Tibial nerve (tissue), 4 donors: ENCODE measurements around the gene BGLAP. TPM values are rescaled to one million over a fixed set of nuclear protein-coding genes. Genes with fewer than 3 reads are reported as not detected.

Source experiments
- DNase-seq, 2 donors: peaks; one replicate each; pipeline ENCODE4 v3.0.0-alpha.2; 2019; ENCODE audit warnings: low spot score in 2 of 2
- H3K27ac ChIP-seq, 4 donors: fragments of 200-600 bp; sonication (generic) in 3 of 4; one replicate each; pipeline ENCODE4 v1.5.1; 2017 to 2019; ENCODE audit warnings: mild to moderate bottlenecking in 1 of 4
- H3K27me3 ChIP-seq, 2 donors: fragments of 200-600 bp; sonication (generic) in 1 of 2; one replicate each; pipeline versions ENCODE4 v1.5.1 to v1.6.0; 2017 to 2019
- H3K36me3 ChIP-seq, 3 donors: fragments of 200-600 bp; sonication (generic); one replicate each; pipeline ENCODE4 v1.5.1; 2018 to 2019
- H3K4me1 ChIP-seq, 4 donors: fragments of 200-600 bp; sonication (generic) in 3 of 4; one replicate each; pipeline ENCODE4 v1.5.1; 2017 to 2019
- H3K4me3 ChIP-seq, 4 donors: fragments of 200-600 bp; sonication (generic) in 3 of 4; one replicate each; pipeline ENCODE4 v1.5.1; 2017 to 2019; ENCODE audit warnings: mild to moderate bottlenecking in 1 of 4, moderate library complexity in 1 of 4
- H3K9me3 ChIP-seq, 4 donors: fragments of 200-600 bp; sonication (generic) in 3 of 4; one replicate each; pipeline ENCODE4 v1.5.1; 2017 to 2019
- EP300 ChIP-seq, 2 donors: sonication (generic); formaldehyde crosslinking; IDR thresholded peaks; one replicate each; pipeline ENCODE4 v1.6.1; 2017; ENCODE audit warnings: antibody characterized with exemption in 2 of 2, mild to moderate bottlenecking in 1 of 2
- POLR2A ChIP-seq, 2 donors: fragments of 450-650 bp; IDR thresholded peaks; one replicate each; pipeline ENCODE4 v1.6.1; 2017; ENCODE audit warnings: antibody characterized with exemption in 2 of 2, mild to moderate bottlenecking in 2 of 2, moderate library complexity in 2 of 2
- WGBS, 2 donors: methylation state at CpG; one replicate each; pipeline ENCODE4 v1.1.5; 2018; 5-methylcytosine and 5-hydroxymethylcytosine counted together
- total RNA-seq, 4 donors: library from RNA; depleted of rRNA; stranded (reverse); fragments of >200 nt; gene quantifications; one replicate each; pipeline ENCODE4 v1.1.0, GENCODE V29; 2016
- TF ChIP-seq, protein P1 (sequence below), 5 experiments: fragments of 200-600 bp in 3 of 5; fragments of 450-650 bp in 2 of 5; sonication (generic) in 3 of 5; IDR thresholded peaks; one replicate each; pipeline ENCODE4 v1.5.1; 2016 to 2019; ENCODE audit warnings: antibody characterized with exemption in 5 of 5, mild to moderate bottlenecking in 3 of 5, moderate library complexity in 2 of 5

The BGLAP gene
- total RNA-seq, 4 donors from 2014 or later: 2.1 to 5.2 (median 2.7) TPM; not detected in 1

DNA sequence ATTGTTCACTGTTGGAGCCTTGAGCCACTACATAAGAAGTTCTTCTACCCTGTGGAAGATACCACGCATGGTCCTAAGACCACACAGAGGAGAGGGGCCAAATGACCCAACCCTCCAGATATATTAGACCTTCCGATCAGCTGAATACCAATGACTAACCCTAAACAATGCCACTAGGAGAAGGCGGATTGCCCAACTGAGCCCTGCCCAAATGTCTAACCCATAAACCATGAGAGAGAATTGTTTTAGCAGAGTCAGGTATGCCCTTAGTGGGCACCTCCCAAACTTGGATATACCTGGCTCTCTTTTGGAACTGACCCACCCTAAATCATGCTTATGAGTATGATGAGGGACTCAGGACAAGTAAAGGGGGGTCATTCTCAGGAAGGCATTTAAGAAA is 28.3 kb downstream of the BGLAP start:
- H3K9me3 ChIP-seq: no peaks in the 10 kb centered on the region
- DNase-seq: no peak
- H3K27ac ChIP-seq: no peak overlapping the region
- TF ChIP-seq POLR2A (IDR thresholded peaks at IDR 0.05) (no peak), EP300 (IDR thresholded peaks at IDR 0.05) (no peak)
- TF ChIP-seq, protein P1, sequence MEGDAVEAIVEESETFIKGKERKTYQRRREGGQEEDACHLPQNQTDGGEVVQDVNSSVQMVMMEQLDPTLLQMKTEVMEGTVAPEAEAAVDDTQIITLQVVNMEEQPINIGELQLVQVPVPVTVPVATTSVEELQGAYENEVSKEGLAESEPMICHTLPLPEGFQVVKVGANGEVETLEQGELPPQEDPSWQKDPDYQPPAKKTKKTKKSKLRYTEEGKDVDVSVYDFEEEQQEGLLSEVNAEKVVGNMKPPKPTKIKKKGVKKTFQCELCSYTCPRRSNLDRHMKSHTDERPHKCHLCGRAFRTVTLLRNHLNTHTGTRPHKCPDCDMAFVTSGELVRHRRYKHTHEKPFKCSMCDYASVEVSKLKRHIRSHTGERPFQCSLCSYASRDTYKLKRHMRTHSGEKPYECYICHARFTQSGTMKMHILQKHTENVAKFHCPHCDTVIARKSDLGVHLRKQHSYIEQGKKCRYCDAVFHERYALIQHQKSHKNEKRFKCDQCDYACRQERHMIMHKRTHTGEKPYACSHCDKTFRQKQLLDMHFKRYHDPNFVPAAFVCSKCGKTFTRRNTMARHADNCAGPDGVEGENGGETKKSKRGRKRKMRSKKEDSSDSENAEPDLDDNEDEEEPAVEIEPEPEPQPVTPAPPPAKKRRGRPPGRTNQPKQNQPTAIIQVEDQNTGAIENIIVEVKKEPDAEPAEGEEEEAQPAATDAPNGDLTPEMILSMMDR (IDR thresholded peaks at IDR 0.05): no peak
- no peaks in the 10 kb centered on the region for H3K4me1 ChIP-seq
- no peak overlapping the region for H3K4me3 ChIP-seq
- peaks cover 6 to 100% (median 44%) of the 10 kb centered on the region in 3 donors for H3K36me3 ChIP-seq
- 87 to 97% methylated on average over 3 of the region's 3 CpGs for WGBS, 2 donors
- no peaks in the 10 kb centered on the region for H3K27me3 ChIP-seq

DNA sequence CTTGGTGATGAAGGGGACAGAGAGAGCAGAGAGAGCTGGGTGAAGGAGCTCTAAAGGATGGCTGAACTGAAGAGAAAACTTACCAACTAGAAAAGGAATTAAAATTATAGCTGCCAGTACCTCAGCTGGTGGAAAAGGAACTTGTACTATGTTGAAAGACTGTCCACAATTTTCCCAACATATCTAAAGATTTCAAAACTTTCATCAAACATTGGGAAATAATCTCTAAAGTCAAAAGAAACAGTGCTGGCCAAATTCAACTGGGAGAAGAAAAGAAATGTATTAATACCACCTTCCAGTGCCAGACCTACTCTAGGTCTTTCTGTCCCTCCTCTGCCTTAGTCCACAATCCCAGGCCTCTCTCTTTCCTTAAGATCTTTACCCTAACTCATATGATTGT is 34.5 kb downstream of the BGLAP start:
- H3K27me3 ChIP-seq: no peaks in the 10 kb centered on the region
- H3K9me3 ChIP-seq: no peaks in the 10 kb centered on the region
- H3K4me3 ChIP-seq: no peak overlapping the region
- no peak for DNase-seq
- TF ChIP-seq EP300 (IDR thresholded peaks at IDR 0.05) (no peak), POLR2A (IDR thresholded peaks at IDR 0.05) (no peak)
- TF ChIP-seq, protein P1 (IDR thresholded peaks at IDR 0.05): no peak
- peaks cover 6 to 77% (median 27%) of the 10 kb centered on the region in 3 donors for H3K36me3 ChIP-seq
- H3K4me1 ChIP-seq: peaks cover 0 to 28% (median 7%) of the 10 kb centered on the region in 4 donors
- no peak overlapping the region for H3K27ac ChIP-seq

DNA sequence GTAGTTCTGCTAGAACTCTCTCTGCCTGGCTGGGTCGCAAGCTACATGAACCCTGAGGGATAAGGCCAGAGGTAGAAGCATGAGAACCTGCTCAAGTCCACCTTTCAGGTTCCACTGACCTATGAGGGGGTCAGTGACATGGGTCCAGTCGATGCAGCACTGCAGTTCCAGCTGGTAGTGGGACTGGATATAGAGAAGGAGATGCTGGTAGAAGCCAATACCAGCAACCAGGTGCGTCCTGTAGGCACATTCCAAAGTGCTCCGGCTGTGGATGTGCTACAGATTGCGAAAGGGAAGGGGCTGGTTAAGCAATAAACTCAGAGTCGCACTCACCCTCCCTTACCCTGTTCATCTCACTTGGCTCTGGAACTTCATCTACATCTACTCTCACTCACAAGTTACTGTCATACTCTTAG is 35.0 kb downstream of the BGLAP start:
- Histone ChIP-seq H3K27me3 (no peaks in the 10 kb centered on the region), H3K4me1 (peaks cover 0 to 32% (median 10%) of the 10 kb centered on the region in 4 donors), H3K4me3 (no peak overlapping the region), H3K27ac (no peak overlapping the region), H3K9me3 (no peaks in the 10 kb centered on the region), H3K36me3 (peaks cover 6 to 72% (median 23%) of the 10 kb centered on the region in 3 donors)
- 76 to 85% methylated on average over 6 of the region's 6 CpGs for WGBS, 2 donors
- no peak for TF ChIP-seq EP300 (IDR thresholded peaks at IDR 0.05)
- no peak for TF ChIP-seq POLR2A (IDR thresholded peaks at IDR 0.05)
- TF ChIP-seq, protein P1 (IDR thresholded peaks at IDR 0.05): no peak
- DNase-seq: no peak

DNA sequence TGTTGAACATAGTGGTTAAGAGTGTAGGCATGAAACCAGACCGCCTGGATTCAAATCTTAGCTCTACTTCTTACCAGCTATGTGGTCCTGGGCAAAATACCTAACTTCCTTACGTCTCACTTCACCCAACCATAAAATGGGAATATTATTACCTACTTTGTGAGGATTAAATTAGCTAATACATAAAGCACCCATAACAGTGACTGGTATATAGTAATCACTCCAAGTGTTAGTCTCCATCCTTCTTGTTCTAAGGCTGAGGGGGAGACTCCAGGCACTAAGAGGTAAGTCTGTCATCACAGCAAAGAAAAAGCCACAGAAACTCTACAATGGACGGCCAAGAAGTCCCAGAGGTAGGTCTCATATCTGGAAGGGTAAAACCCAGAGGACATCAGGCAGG is 37.9 kb downstream of the BGLAP start:
- WGBS, 2 donors: 87 to 94% methylated on average over 3 of the region's 3 CpGs
- H3K4me3 ChIP-seq: no peak overlapping the region
- H3K9me3 ChIP-seq: no peaks in the 10 kb centered on the region
- H3K4me1 ChIP-seq: peaks cover 0 to 47% (median 16%) of the 10 kb centered on the region in 4 donors
- no peak overlapping the region for H3K27ac ChIP-seq
- no peak for DNase-seq
- TF ChIP-seq, protein P1 (IDR thresholded peaks at IDR 0.05): no peak
- TF ChIP-seq POLR2A (IDR thresholded peaks at IDR 0.05): no peak
- H3K27me3 ChIP-seq: no peaks in the 10 kb centered on the region
- H3K36me3 ChIP-seq: peaks cover 0 to 44% (median 12%) of the 10 kb centered on the region in 3 donors

DNA sequence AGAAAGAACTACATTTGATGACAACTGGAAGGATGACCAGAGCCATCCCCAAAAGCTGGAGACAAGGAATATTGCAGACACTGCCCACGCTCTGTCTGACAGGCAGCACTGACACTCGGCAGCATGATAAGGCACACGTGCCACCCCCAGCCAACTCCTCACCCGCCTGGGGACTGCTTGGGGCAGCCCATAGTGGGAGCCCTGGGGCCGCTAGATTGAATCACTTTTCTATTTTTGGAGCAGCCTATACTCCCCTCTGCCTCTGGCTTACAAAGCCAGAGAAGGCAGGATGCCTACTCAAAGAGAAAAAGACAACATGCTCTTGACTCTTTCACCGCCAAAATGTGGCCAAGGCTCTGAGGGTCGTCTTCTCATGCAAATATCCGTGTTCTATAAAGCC is 39.3 kb downstream of the BGLAP start:
- WGBS, 2 donors: 16 to 23% methylated on average over 8 of the region's 8 CpGs
- TF ChIP-seq, protein P1 (IDR thresholded peaks at IDR 0.05): no peak
- TF ChIP-seq POLR2A (IDR thresholded peaks at IDR 0.05) (no peak), EP300 (IDR thresholded peaks at IDR 0.05) (no peak)
- Histone ChIP-seq H3K27me3 (no peaks in the 10 kb centered on the region), H3K9me3 (no peaks in the 10 kb centered on the region), H3K36me3 (peaks cover 0 to 39% (median 12%) of the 10 kb centered on the region in 3 donors), H3K4me1 (peaks cover 0 to 47% (median 16%) of the 10 kb centered on the region in 4 donors), H3K27ac (peak overlapping the region in 2 of 4 donors; percentile 88 to 92), H3K4me3 (peak overlapping the region in 3 of 4 donors; percentile 65 to 94 (median 89))
- DNase-seq: no peak
